ENCODE data around the gene BSCL2.

GRCh38 chr11:62673196-62673525 lies 34.1 kb downstream of the BSCL2 start:
- no peak for TF ChIP-seq SNAI2 (CRISPR knock-in tag; IDR thresholded peaks at IDR 0.05)
- no peak for TF ChIP-seq ZFP30 (CRISPR knock-in tag; IDR thresholded peaks at IDR 0.05)
- no peak for TF ChIP-seq TOX (CRISPR knock-in tag; IDR thresholded peaks at IDR 0.05; ENCODE audit: borderline replicate concordance)
- TF ChIP-seq CREB5 (CRISPR knock-in tag; IDR thresholded peaks at IDR 0.05; ENCODE audit: low read depth) = no peak
- no peak for TF ChIP-seq ZC3H10 (CRISPR knock-in tag; IDR thresholded peaks at IDR 0.05)
- no peak for TF ChIP-seq PPARA (CRISPR knock-in tag; IDR thresholded peaks at IDR 0.05; ENCODE audit: borderline replicate concordance)
- no peak for TF ChIP-seq PATZ1 (CRISPR knock-in tag; IDR thresholded peaks at IDR 0.05; ENCODE audit: borderline replicate concordance)
- TF ChIP-seq ZNF8 (CRISPR knock-in tag; IDR thresholded peaks at IDR 0.05) = no peak
- no peak for TF ChIP-seq RARB (CRISPR knock-in tag; IDR thresholded peaks at IDR 0.05)
- TF ChIP-seq GLIS3 (CRISPR knock-in tag; IDR thresholded peaks at IDR 0.05) = no peak
- no peak for TF ChIP-seq ESRRG (CRISPR knock-in tag; IDR thresholded peaks at IDR 0.05)
